Nephron progenitor cell (in vitro differentiated cells): Measurements from ENCODE around the gene RAD51B.
"Not testable (repeated sequence)": the region's sequence is repeated elsewhere in the genome, so short reads cannot be mapped to it uniquely, and the experiment has no call there.

Experiments used
- DNase-seq: peaks from one replicate; pipeline ENCODE4 v3.0.0; 2021
- H3K27ac Mint-ChIP-seq: 2 replicates; pipeline ENCODE4 v1.8.0; 2021; ENCODE audit warnings: mild to moderate bottlenecking, moderate library complexity, mixed read lengths
- H3K27me3 Mint-ChIP-seq: 2 replicates; pipeline ENCODE4 v1.8.0; 2021; ENCODE audit warnings: mild to moderate bottlenecking, low read depth, mixed read lengths; ENCODE audit not compliant: poor library complexity
- H3K36me3 Mint-ChIP-seq: 2 replicates; pipeline ENCODE4 v1.8.0; 2021; ENCODE audit warnings: low read depth, mixed read lengths
- H3K4me1 Mint-ChIP-seq: 2 replicates; pipeline ENCODE4 v1.8.0; 2021; ENCODE audit warnings: mixed read lengths
- H3K4me3 Mint-ChIP-seq: 2 replicates; pipeline ENCODE4 v1.8.0; 2021; ENCODE audit warnings: mild to moderate bottlenecking, moderate library complexity, mixed read lengths
- H3K9me3 Mint-ChIP-seq: 2 replicates; pipeline ENCODE4 v1.8.0; 2021; ENCODE audit warnings: mild to moderate bottlenecking, moderate library complexity, mixed read lengths
- TF ChIP-seq, protein P1 (sequence below): fragments of 200-600 bp; sonication (generic); IDR thresholded peaks from 2 replicates; pipeline ENCODE4 v1.5.0; 2021; ENCODE audit warnings: antibody characterized with exemption

RAD51B gene

DNA sequence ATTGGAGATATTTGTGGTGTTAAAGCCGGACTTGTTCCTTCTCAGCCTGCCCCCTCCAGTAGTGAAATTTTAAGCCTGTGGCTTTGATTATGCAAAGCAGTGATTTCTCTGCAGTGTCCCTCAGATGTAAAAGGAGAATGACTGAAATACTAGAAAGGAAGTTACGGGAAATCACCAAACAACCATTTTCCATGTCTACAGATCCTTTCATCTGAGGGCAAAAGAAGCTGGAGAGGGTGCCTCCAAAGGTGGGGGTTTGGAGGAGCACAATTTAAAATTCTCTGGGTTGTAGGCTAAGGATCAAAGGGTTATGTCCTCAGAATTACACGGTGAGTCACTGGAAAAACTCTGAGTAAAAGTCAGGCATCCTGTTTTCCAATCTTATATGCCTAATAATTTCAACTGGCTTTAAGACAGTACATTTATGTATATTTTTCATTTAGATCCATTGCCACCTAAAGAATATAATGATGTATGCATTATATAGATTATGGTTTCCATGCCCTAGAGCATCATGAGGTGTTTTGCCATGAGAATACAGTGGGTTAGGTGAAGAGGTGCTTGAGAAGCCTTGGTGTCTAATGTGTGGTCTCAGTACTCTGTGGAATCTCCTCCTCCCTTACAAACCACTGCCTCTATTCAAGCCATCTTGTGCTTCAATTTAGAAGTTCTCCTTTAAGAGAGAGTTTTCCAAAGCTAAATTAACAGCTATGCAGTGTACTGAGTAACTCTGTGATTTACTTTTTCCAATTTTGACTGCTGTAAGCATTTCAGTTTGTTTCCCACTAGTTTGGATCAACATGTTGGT is 362.1 kb downstream of the RAD51B start:
- H3K27ac Mint-ChIP-seq = peak overlapping the region; percentile 72

DNA sequence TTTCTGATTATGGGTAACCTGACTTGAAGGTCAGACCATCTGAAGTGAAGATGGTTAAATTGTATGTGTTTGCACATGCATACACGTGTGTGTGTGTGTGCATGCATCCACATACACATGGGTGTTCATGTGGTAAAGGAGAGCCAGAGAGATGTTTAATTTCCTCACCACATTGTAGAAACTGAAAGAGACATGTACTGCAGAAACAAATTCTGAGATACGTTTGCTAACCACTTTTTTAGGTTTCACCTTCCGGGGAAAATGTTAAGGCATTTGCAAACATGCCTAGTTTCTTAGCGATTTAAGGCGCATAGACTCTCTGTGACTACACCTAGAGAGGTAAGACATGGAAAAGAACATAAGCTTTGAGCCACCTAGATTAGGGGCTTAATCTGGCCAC is 362.9 kb downstream of the RAD51B start:
- peak overlapping the region; percentile 79 for H3K27ac Mint-ChIP-seq
- H3K4me3 Mint-ChIP-seq = no peak overlapping the region
- no peak for DNase-seq
- H3K4me1 Mint-ChIP-seq = peaks cover 48% of the 10 kb centered on the region
- TF ChIP-seq, protein P1, sequence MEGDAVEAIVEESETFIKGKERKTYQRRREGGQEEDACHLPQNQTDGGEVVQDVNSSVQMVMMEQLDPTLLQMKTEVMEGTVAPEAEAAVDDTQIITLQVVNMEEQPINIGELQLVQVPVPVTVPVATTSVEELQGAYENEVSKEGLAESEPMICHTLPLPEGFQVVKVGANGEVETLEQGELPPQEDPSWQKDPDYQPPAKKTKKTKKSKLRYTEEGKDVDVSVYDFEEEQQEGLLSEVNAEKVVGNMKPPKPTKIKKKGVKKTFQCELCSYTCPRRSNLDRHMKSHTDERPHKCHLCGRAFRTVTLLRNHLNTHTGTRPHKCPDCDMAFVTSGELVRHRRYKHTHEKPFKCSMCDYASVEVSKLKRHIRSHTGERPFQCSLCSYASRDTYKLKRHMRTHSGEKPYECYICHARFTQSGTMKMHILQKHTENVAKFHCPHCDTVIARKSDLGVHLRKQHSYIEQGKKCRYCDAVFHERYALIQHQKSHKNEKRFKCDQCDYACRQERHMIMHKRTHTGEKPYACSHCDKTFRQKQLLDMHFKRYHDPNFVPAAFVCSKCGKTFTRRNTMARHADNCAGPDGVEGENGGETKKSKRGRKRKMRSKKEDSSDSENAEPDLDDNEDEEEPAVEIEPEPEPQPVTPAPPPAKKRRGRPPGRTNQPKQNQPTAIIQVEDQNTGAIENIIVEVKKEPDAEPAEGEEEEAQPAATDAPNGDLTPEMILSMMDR = no peak
- H3K27me3 Mint-ChIP-seq = no peaks in the 10 kb centered on the region
- peaks cover 24% of the 10 kb centered on the region for H3K36me3 Mint-ChIP-seq
- H3K9me3 Mint-ChIP-seq = peaks cover 21% of the 10 kb centered on the region

More for the DNA sequence above, 362.1 kb downstream of the RAD51B start:
- TF ChIP-seq, protein P1 = no peak
- H3K9me3 Mint-ChIP-seq = peaks cover 16% of the 10 kb centered on the region
- no peak overlapping the region for H3K4me3 Mint-ChIP-seq
- peaks cover 52% of the 10 kb centered on the region for H3K4me1 Mint-ChIP-seq
- DNase-seq = no peak
- peaks cover 20% of the 10 kb centered on the region for H3K36me3 Mint-ChIP-seq
- H3K27me3 Mint-ChIP-seq = no peaks in the 10 kb centered on the region

DNA sequence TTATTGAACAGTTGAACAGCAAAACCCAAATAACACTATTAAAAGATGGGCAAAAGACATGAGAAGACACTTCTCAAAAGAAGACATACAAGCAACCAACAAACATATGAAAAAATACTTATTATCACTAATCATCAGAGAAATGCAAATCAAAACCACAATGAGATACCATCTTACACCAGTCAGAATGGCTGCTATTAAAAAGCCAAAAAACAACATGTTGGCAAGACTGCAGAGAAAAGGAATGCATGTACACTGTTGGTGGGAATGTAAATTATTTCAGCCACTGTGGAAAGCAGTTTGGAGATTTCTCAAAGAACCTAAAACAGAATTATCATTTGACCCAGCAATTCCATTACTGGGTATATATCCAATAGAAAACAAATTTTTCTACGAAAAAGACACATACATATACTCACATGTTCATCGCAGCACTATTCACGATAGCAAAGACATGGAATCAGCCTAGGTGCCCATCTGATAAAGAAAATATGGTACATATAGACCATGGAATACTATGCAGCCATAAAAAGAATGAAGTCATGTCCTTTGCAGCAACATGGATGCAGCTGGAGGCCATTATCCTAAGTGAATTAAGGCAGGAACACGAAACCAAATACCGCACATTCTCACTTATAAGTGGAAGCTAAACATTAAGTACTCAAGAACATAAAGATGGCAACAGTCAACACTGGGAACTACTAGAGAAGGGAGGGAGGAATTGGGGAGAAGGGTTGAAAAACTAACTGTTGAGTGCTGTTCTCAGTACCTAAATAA is 367.1 kb downstream of the RAD51B start:
- Mint-ChIP-seq H3K36me3 (peaks cover 24% of the 10 kb centered on the region), H3K9me3 (peaks cover 26% of the 10 kb centered on the region), H3K4me1 (peaks cover 37% of the 10 kb centered on the region)
- not testable (repeated sequence) for DNase-seq, H3K27ac Mint-ChIP-seq, H3K4me3 Mint-ChIP-seq, H3K27me3 Mint-ChIP-seq

DNA sequence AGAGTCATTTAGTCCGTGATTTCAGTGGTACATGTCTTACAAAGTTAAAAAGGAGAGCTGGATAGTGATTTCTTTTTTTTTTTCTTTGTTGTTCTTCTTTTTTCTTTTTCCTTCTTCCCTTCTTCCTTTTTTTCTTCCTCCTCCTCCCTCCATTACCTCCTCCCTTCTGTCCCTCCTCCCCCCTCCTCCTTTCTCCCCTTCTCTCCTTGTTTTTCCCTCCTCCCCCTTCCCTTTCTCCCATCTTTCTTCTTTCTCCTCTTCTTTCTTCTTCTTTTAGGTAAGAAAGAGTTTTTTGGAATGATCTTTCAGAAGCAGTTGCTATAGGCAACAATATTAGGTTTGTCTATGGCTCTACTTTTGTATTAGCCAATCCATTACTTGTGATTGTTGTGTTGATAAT is 368.6 kb downstream of the RAD51B start:
- DNase-seq = no peak
- Mint-ChIP-seq H3K4me3 (no peak overlapping the region), H3K27me3 (no peaks in the 10 kb centered on the region), H3K9me3 (peaks cover 26% of the 10 kb centered on the region), H3K27ac (no peak overlapping the region), H3K36me3 (peaks cover 20% of the 10 kb centered on the region), H3K4me1 (peaks cover 44% of the 10 kb centered on the region)
- TF ChIP-seq, protein P1 = no peak

DNA sequence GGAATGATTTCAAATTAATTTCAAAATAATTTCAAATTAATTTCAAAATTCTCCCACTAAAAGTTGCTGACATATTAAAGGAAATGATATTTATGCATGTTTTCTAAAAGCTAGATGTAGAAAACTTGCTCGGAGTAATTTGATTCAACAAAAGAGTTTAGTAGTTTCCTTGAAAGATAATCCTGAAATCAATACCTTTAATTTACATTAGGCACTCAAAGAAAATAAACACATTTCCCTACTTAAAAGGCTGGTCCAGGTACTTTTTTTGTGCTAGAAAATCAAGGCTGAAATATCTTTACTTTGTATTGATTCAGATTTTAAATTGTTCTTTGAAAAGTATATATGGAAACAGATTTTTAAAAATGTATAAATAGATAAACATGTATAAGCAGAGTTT is 370.5 kb downstream of the RAD51B start:
- H3K27me3 Mint-ChIP-seq = no peaks in the 10 kb centered on the region
- TF ChIP-seq, protein P1 = no peak
- H3K4me3 Mint-ChIP-seq = no peak overlapping the region
- no peak overlapping the region for H3K27ac Mint-ChIP-seq
- no peak for DNase-seq
- peaks cover 20% of the 10 kb centered on the region for H3K36me3 Mint-ChIP-seq
- H3K9me3 Mint-ChIP-seq = peaks cover 26% of the 10 kb centered on the region
- H3K4me1 Mint-ChIP-seq = peaks cover 63% of the 10 kb centered on the region

DNA sequence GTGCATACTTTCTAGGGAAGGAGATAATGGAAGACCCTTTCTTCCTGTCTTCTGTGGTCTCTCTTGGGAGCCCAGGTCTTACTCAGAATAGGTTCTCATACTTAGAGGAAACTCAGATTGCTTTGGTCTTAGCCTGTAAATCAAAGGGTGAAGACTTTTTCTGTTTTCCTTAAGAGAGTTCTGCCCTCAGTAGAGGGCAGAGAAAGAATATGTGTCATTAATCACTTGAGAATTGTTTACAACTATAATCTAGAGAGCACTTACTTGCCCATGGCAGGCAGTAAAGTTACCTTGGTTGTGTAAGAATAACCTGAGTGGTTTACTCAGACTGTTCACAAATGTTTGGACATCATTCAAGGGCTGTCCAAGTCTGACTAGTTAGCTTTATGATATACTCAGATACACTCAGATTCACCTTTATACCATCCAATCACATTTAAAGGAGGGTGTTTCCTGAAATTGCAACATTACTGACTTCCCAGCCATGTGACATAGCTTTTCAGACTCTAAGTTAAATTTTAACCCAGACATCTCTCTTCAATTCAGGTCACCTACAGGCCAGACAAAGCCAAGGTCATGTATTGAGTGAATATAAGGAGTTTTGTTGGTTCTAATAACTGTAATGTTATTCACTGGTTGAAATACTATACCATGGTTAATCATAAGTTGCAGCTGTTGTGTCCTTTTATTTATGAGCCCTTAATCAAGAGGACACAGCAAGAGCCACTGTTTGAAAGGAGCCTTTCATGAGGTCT is 372.2 kb downstream of the RAD51B start:
- peak overlapping the region; percentile 92 for H3K27ac Mint-ChIP-seq
- H3K9me3 Mint-ChIP-seq = peaks cover 10% of the 10 kb centered on the region

More for the DNA sequence above, 372.2 kb downstream of the RAD51B start:
- no peak for DNase-seq
- no peaks in the 10 kb centered on the region for H3K27me3 Mint-ChIP-seq
- TF ChIP-seq, protein P1 = no peak
- H3K36me3 Mint-ChIP-seq = peaks cover 4% of the 10 kb centered on the region
- no peak overlapping the region for H3K4me3 Mint-ChIP-seq
- H3K4me1 Mint-ChIP-seq = peaks cover 75% of the 10 kb centered on the region
